Measurements from ENCODE around the gene RECK.

RECK gene

GRCh38 chr9:36007316-36007708 is 29.4 kb upstream of the RECK start:
- Histone ChIP-seq H3K9me3 (ENCODE audit: low read length) (no peaks in the 10 kb centered on the region), H3K27me3 (ENCODE audit: control insufficient read depth in 1 of 2, insufficient read depth in 2 of 2, low read length in 2 of 2) (no peaks in the 10 kb centered on the region), H3K4me1 (ENCODE audit: insufficient read depth, low read length) (peaks cover 5% of the 10 kb centered on the region), H3K36me3 (ENCODE audit: insufficient read depth, low read length) (no peaks in the 10 kb centered on the region), H3K27ac (ENCODE audit: low read depth, low read length) (no peak overlapping the region), H3K4me3 (ENCODE audit: low read depth in 1 of 2, low read length in 2 of 2) (no peak overlapping the region), H3K9ac (ENCODE audit: low read length) (no peak overlapping the region)

GRCh38 chr9:36007852-36008251 is 28.9 kb upstream of the RECK start:
- H3K4me3 ChIP-seq (ENCODE audit: low read depth in 1 of 2, low read length in 2 of 2): no peak overlapping the region
- no peaks in the 10 kb centered on the region for H3K9me3 ChIP-seq (ENCODE audit: low read length)
- no peak overlapping the region for H3K27ac ChIP-seq (ENCODE audit: low read depth, low read length)
- no peaks in the 10 kb centered on the region for H3K27me3 ChIP-seq (ENCODE audit: control insufficient read depth in 1 of 2, insufficient read depth in 2 of 2, low read length in 2 of 2)
- H3K36me3 ChIP-seq (ENCODE audit: insufficient read depth, low read length): no peaks in the 10 kb centered on the region
- H3K4me1 ChIP-seq (ENCODE audit: insufficient read depth, low read length): peaks cover 5% of the 10 kb centered on the region
- H3K9ac ChIP-seq (ENCODE audit: low read length): no peak overlapping the region

- no peak overlapping the region for H3K9ac ChIP-seq (ENCODE audit: low read length)
- H3K4me3 ChIP-seq (ENCODE audit: low read depth in 1 of 2, low read length in 2 of 2): no peak overlapping the region
- no peaks in the 10 kb centered on the region for H3K36me3 ChIP-seq (ENCODE audit: insufficient read depth, low read length)
- H3K4me1 ChIP-seq (ENCODE audit: insufficient read depth, low read length): peaks cover 5% of the 10 kb centered on the region
- H3K27me3 ChIP-seq (ENCODE audit: control insufficient read depth in 1 of 2, insufficient read depth in 2 of 2, low read length in 2 of 2): no peaks in the 10 kb centered on the region
- no peaks in the 10 kb centered on the region for H3K9me3 ChIP-seq (ENCODE audit: low read length)
- H3K27ac ChIP-seq (ENCODE audit: low read depth, low read length): no peak overlapping the region
These were observed 27.9 kb upstream of the RECK start for GRCh38 chr9:36008774-36009300.

GRCh38 chr9:36011379-36011778 is 25.3 kb upstream of the RECK start:
- H3K27me3 ChIP-seq (ENCODE audit: control insufficient read depth in 1 of 2, insufficient read depth in 2 of 2, low read length in 2 of 2): no peaks in the 10 kb centered on the region
- H3K4me1 ChIP-seq (ENCODE audit: insufficient read depth, low read length): peaks cover 5% of the 10 kb centered on the region
- H3K4me3 ChIP-seq (ENCODE audit: low read depth in 1 of 2, low read length in 2 of 2): no peak overlapping the region
- no peak overlapping the region for H3K27ac ChIP-seq (ENCODE audit: low read depth, low read length)
- no peaks in the 10 kb centered on the region for H3K36me3 ChIP-seq (ENCODE audit: insufficient read depth, low read length)
- H3K9me3 ChIP-seq (ENCODE audit: low read length): no peaks in the 10 kb centered on the region
- no peak overlapping the region for H3K9ac ChIP-seq (ENCODE audit: low read length)

- Histone ChIP-seq H3K27me3 (ENCODE audit: control insufficient read depth in 1 of 2, insufficient read depth in 2 of 2, low read length in 2 of 2) (no peaks in the 10 kb centered on the region), H3K9me3 (ENCODE audit: low read length) (no peaks in the 10 kb centered on the region), H3K4me3 (ENCODE audit: low read depth in 1 of 2, low read length in 2 of 2) (no peak overlapping the region), H3K36me3 (ENCODE audit: insufficient read depth, low read length) (no peaks in the 10 kb centered on the region), H3K9ac (ENCODE audit: low read length) (no peak overlapping the region), H3K27ac (ENCODE audit: low read depth, low read length) (no peak overlapping the region), H3K4me1 (ENCODE audit: insufficient read depth, low read length) (no peaks in the 10 kb centered on the region)
These were observed 19.4 kb upstream of the RECK start for GRCh38 chr9:36017278-36017677.

GRCh38 chr9:36018129-36018528 is 18.6 kb upstream of the RECK start:
- Histone ChIP-seq H3K4me3 (ENCODE audit: low read depth in 1 of 2, low read length in 2 of 2) (no peak overlapping the region), H3K36me3 (ENCODE audit: insufficient read depth, low read length) (no peaks in the 10 kb centered on the region), H3K9ac (ENCODE audit: low read length) (no peak overlapping the region), H3K4me1 (ENCODE audit: insufficient read depth, low read length) (no peaks in the 10 kb centered on the region), H3K27me3 (ENCODE audit: control insufficient read depth in 1 of 2, insufficient read depth in 2 of 2, low read length in 2 of 2) (no peaks in the 10 kb centered on the region), H3K27ac (ENCODE audit: low read depth, low read length) (no peak overlapping the region), H3K9me3 (ENCODE audit: low read length) (no peaks in the 10 kb centered on the region)

- H3K9ac ChIP-seq (ENCODE audit: low read length): no peak overlapping the region
- no peaks in the 10 kb centered on the region for H3K9me3 ChIP-seq (ENCODE audit: low read length)
- no peaks in the 10 kb centered on the region for H3K36me3 ChIP-seq (ENCODE audit: insufficient read depth, low read length)
- H3K4me1 ChIP-seq (ENCODE audit: insufficient read depth, low read length): no peaks in the 10 kb centered on the region
- no peaks in the 10 kb centered on the region for H3K27me3 ChIP-seq (ENCODE audit: control insufficient read depth in 1 of 2, insufficient read depth in 2 of 2, low read length in 2 of 2)
- H3K4me3 ChIP-seq (ENCODE audit: low read depth in 1 of 2, low read length in 2 of 2): no peak overlapping the region
- H3K27ac ChIP-seq (ENCODE audit: low read depth, low read length): no peak overlapping the region
These were observed 17.6 kb upstream of the RECK start for GRCh38 chr9:36018891-36019720.

GRCh38 chr9:36021968-36022367 is 14.7 kb upstream of the RECK start:
- Histone ChIP-seq H3K9ac (ENCODE audit: low read length) (no peak overlapping the region), H3K4me3 (ENCODE audit: low read depth in 1 of 2, low read length in 2 of 2) (no peak overlapping the region), H3K27ac (ENCODE audit: low read depth, low read length) (no peak overlapping the region), H3K4me1 (ENCODE audit: insufficient read depth, low read length) (no peaks in the 10 kb centered on the region), H3K9me3 (ENCODE audit: low read length) (no peaks in the 10 kb centered on the region), H3K27me3 (ENCODE audit: control insufficient read depth in 1 of 2, insufficient read depth in 2 of 2, low read length in 2 of 2) (no peaks in the 10 kb centered on the region), H3K36me3 (ENCODE audit: insufficient read depth, low read length) (no peaks in the 10 kb centered on the region)

- Histone ChIP-seq H3K4me1 (ENCODE audit: insufficient read depth, low read length) (no peaks in the 10 kb centered on the region), H3K9me3 (ENCODE audit: low read length) (no peaks in the 10 kb centered on the region)
These were observed 13.3 kb upstream of the RECK start for GRCh38 chr9:36023260-36024048.

GRCh38 chr9:36025746-36026145 is 11.0 kb upstream of the RECK start:
- H3K27me3 ChIP-seq (ENCODE audit: control insufficient read depth in 1 of 2, insufficient read depth in 2 of 2, low read length in 2 of 2): no peaks in the 10 kb centered on the region
- H3K4me1 ChIP-seq (ENCODE audit: insufficient read depth, low read length): no peaks in the 10 kb centered on the region
- no peak overlapping the region for H3K4me3 ChIP-seq (ENCODE audit: low read depth in 1 of 2, low read length in 2 of 2)
- no peaks in the 10 kb centered on the region for H3K9me3 ChIP-seq (ENCODE audit: low read length)
- H3K27ac ChIP-seq (ENCODE audit: low read depth, low read length): no peak overlapping the region
- H3K9ac ChIP-seq (ENCODE audit: low read length): no peak overlapping the region
- H3K36me3 ChIP-seq (ENCODE audit: insufficient read depth, low read length): no peaks in the 10 kb centered on the region

More at GRCh38 chr9:36023260-36024048, 13.3 kb upstream of the RECK start:
- H3K9ac ChIP-seq (ENCODE audit: low read length): no peak overlapping the region
- no peak overlapping the region for H3K4me3 ChIP-seq (ENCODE audit: low read depth in 1 of 2, low read length in 2 of 2)
- no peaks in the 10 kb centered on the region for H3K27me3 ChIP-seq (ENCODE audit: control insufficient read depth in 1 of 2, insufficient read depth in 2 of 2, low read length in 2 of 2)
- H3K27ac ChIP-seq (ENCODE audit: low read depth, low read length): no peak overlapping the region
- no peaks in the 10 kb centered on the region for H3K36me3 ChIP-seq (ENCODE audit: insufficient read depth, low read length)

- H3K27me3 ChIP-seq (ENCODE audit: control insufficient read depth in 1 of 2, insufficient read depth in 2 of 2, low read length in 2 of 2): no peaks in the 10 kb centered on the region
- no peaks in the 10 kb centered on the region for H3K9me3 ChIP-seq (ENCODE audit: low read length)
- no peak overlapping the region for H3K27ac ChIP-seq (ENCODE audit: low read depth, low read length)
- H3K4me3 ChIP-seq (ENCODE audit: low read depth in 1 of 2, low read length in 2 of 2): no peak overlapping the region
- H3K36me3 ChIP-seq (ENCODE audit: insufficient read depth, low read length): no peaks in the 10 kb centered on the region
- H3K4me1 ChIP-seq (ENCODE audit: insufficient read depth, low read length): no peaks in the 10 kb centered on the region
- H3K9ac ChIP-seq (ENCODE audit: low read length): no peak overlapping the region
These were observed 7.5 kb upstream of the RECK start for GRCh38 chr9:36029202-36029601.

All from muscle layer of colon (tissue), 2 donors.